Vagina (tissue), 2 donors: ENCODE results near the gene SCFD2. TPM values are rescaled to one million over a fixed set of nuclear protein-coding genes. Genes with fewer than 3 reads are reported as not detected.

Source experiments
- DNase-seq, 2 donors: peaks; one replicate each; pipeline ENCODE4 v3.0.0-alpha.2; 2017; ENCODE audit errors: extremely low spot score in 2 of 2
- H3K27ac ChIP-seq: fragments of 200-600 bp; sonication (generic); one replicate; pipeline ENCODE4 v1.5.1; 2019
- H3K27me3 ChIP-seq: fragments of 200-600 bp; sonication (generic); one replicate; pipeline ENCODE4 v1.5.1; 2019
- H3K36me3 ChIP-seq, 2 donors: fragments of 200-600 bp; sonication (generic); one replicate each; pipeline ENCODE4 v1.5.1; 2017 to 2019
- H3K4me1 ChIP-seq: fragments of 200-600 bp; sonication (generic); one replicate; pipeline ENCODE4 v1.5.1; 2019
- H3K4me3 ChIP-seq, 2 donors: fragments of 200-600 bp; sonication (generic); 1 replicate in 1 of 2; 2 replicates in 1 of 2; pipeline ENCODE4 v1.5.1; 2016 to 2019
- H3K9me3 ChIP-seq: fragments of 200-600 bp; sonication (generic); one replicate; pipeline ENCODE4 v1.5.1; 2019
- CTCF ChIP-seq, 3 experiments: fragments of 450-650 bp in 2 of 3; fragments of 200-600 bp in 1 of 3; sonication (generic) in 1 of 3; IDR thresholded peaks; one replicate each; pipeline ENCODE4 v1.5.1; 2017 to 2019; ENCODE audit warnings: antibody characterized with exemption in 3 of 3, mild to moderate bottlenecking in 2 of 3, moderate library complexity in 2 of 3
- POLR2A ChIP-seq, 2 donors: fragments of 450-650 bp; IDR thresholded peaks; one replicate each; pipeline ENCODE4 v1.6.1; 2017; ENCODE audit warnings: antibody characterized with exemption in 2 of 2, mild to moderate bottlenecking in 2 of 2, moderate library complexity in 2 of 2
- POLR2AphosphoS5 ChIP-seq, 2 donors: sonication (generic); formaldehyde crosslinking; IDR thresholded peaks; one replicate each; pipeline ENCODE4 v1.9.0; 2017; ENCODE audit warnings: antibody characterized with exemption in 2 of 2, mild to moderate bottlenecking in 2 of 2, low read depth in 1 of 2; ENCODE audit not compliant: insufficient read depth in 1 of 2
- intact Hi-C: fragments of 100-400 bp; cut with DNase I; formaldehyde crosslinking; loops from one replicate; pipeline ENCODE4 v1.15.1; 2023
- total RNA-seq: library from RNA; depleted of rRNA; stranded (reverse); fragments of >200 nt; gene quantifications from one replicate; pipeline ENCODE4 v1.2.3, GENCODE V29; 2016

The SCFD2 gene
- total RNA-seq, 1 donor from 2014 or later, result 33.1 TPM

GRCh38 chr4:52979020-52979419 lies 386.8 kb downstream of the SCFD2 start:
- Histone ChIP-seq H3K9me3 (no peaks in the 10 kb centered on the region), H3K36me3 (no peaks in the 10 kb centered on the region), H3K27ac (no peak overlapping the region), H3K4me1 (peaks cover 11% of the 10 kb centered on the region), H3K27me3 (no peaks in the 10 kb centered on the region), H3K4me3 (no peak overlapping the region)
- TF ChIP-seq POLR2AphosphoS5 (IDR thresholded peaks at IDR 0.05; ENCODE audit: insufficient read depth in 1 of 2, low read depth in 1 of 2), result no peak
- peak in 1 of 2 donors; percentile 18 for DNase-seq
- intact Hi-C loops, result no loop called here

- H3K4me3 ChIP-seq, result no peak overlapping the region
- TF ChIP-seq POLR2AphosphoS5 (IDR thresholded peaks at IDR 0.05; ENCODE audit: insufficient read depth in 1 of 2, low read depth in 1 of 2) (no peak), POLR2A (IDR thresholded peaks at IDR 0.05) (no peak), CTCF (IDR thresholded peaks at IDR 0.05) (no peak)
- no peaks in the 10 kb centered on the region for H3K4me1 ChIP-seq
- intact Hi-C loops, result no loop called here
- H3K36me3 ChIP-seq, result no peaks in the 10 kb centered on the region
- H3K27ac ChIP-seq, result no peak overlapping the region
- no peaks in the 10 kb centered on the region for H3K9me3 ChIP-seq
- H3K27me3 ChIP-seq, result no peaks in the 10 kb centered on the region
- peak in 1 of 2 donors; percentile 27 for DNase-seq
Observed at GRCh38 chr4:52977252-52977651, 388.6 kb downstream of the SCFD2 start.

- H3K27me3 ChIP-seq, result no peaks in the 10 kb centered on the region
- no peaks in the 10 kb centered on the region for H3K4me1 ChIP-seq
- H3K4me3 ChIP-seq, result no peak overlapping the region
- intact Hi-C loops, result no loop called here
- H3K9me3 ChIP-seq, result no peaks in the 10 kb centered on the region
- DNase-seq, result peak in 1 of 2 donors; percentile 44
- no peak overlapping the region for H3K27ac ChIP-seq
- TF ChIP-seq CTCF (IDR thresholded peaks at IDR 0.05), result no peak
- TF ChIP-seq POLR2A (IDR thresholded peaks at IDR 0.05), result no peak
- TF ChIP-seq POLR2AphosphoS5 (IDR thresholded peaks at IDR 0.05; ENCODE audit: insufficient read depth in 1 of 2, low read depth in 1 of 2), result no peak
- no peaks in the 10 kb centered on the region for H3K36me3 ChIP-seq
Observed at GRCh38 chr4:52976523-52977230, 389.2 kb downstream of the SCFD2 start.

GRCh38 chr4:52968691-52969090 lies 397.2 kb downstream of the SCFD2 start:
- H3K4me1 ChIP-seq, result no peaks in the 10 kb centered on the region
- no peaks in the 10 kb centered on the region for H3K9me3 ChIP-seq
- no peak overlapping the region for H3K27ac ChIP-seq
- H3K4me3 ChIP-seq, result no peak overlapping the region
- TF ChIP-seq POLR2A (IDR thresholded peaks at IDR 0.05) (no peak), CTCF (IDR thresholded peaks at IDR 0.05) (no peak)
- no peak for DNase-seq
- H3K36me3 ChIP-seq, result no peaks in the 10 kb centered on the region
- intact Hi-C loops, result no loop called here
- no peaks in the 10 kb centered on the region for H3K27me3 ChIP-seq

GRCh38 chr4:52968241-52968640 lies 397.6 kb downstream of the SCFD2 start:
- TF ChIP-seq CTCF (IDR thresholded peaks at IDR 0.05) (no peak), POLR2A (IDR thresholded peaks at IDR 0.05) (no peak)
- H3K4me3 ChIP-seq, result no peak overlapping the region
- no peaks in the 10 kb centered on the region for H3K9me3 ChIP-seq
- no peaks in the 10 kb centered on the region for H3K27me3 ChIP-seq
- H3K27ac ChIP-seq, result no peak overlapping the region
- H3K4me1 ChIP-seq, result no peaks in the 10 kb centered on the region
- peak in 1 of 2 donors; percentile 42 for DNase-seq
- intact Hi-C loops, result no loop called here
- H3K36me3 ChIP-seq, result no peaks in the 10 kb centered on the region
